IMR-90 (cell line): ENCODE measurements around the gene CCDC97. TPM values are rescaled to one million over a fixed set of nuclear protein-coding genes. Genes with fewer than 3 reads are reported as not detected.
A peak's percentile ranks its signal among the peaks of the same experiment; 100 is the strongest.

Experiments
- BHLHE40 ChIP-seq: fragments of 150-350 bp; IDR thresholded peaks from 2 replicates; pipeline ENCODE4 v1.6.1; 2016; ENCODE audit warnings: mild to moderate bottlenecking, low read depth, low read length
- CEBPB ChIP-seq: IDR thresholded peaks from 2 replicates; pipeline ENCODE4 v1.6.1; 2012; ENCODE audit warnings: low read depth, low read length, improper control_type of control experiment
- MXI1 ChIP-seq: IDR thresholded peaks from 2 replicates; pipeline ENCODE4 v1.6.1; 2012; ENCODE audit warnings: low read depth, mild to moderate bottlenecking, low read length, moderate library complexity, borderline replicate concordance
- polyA plus RNA-seq, 3 experiments: library from polyadenylated mRNA; depleted of rRNA; stranded (reverse); fragments of >200 nt; gene quantifications; 2 replicates each; pipeline ENCODE4 v1.2.3, GENCODE V29; 2012; ENCODE audit warnings: low replicate concordance in 1 of 3
- total RNA-seq: library from RNA; depleted of rRNA; stranded (reverse); fragments of >200 nt; gene quantifications from 2 replicates; pipeline ENCODE4 v1.2.3, GENCODE V29; 2012
- TF ChIP-seq, protein P1 (sequence below): fragments of 150-350 bp; IDR thresholded peaks from 2 replicates; pipeline ENCODE4 v1.6.1; 2016; ENCODE audit warnings: low read depth, mild to moderate bottlenecking, low read length, moderate library complexity, borderline replicate concordance

The CCDC97 gene
- total and polyA plus RNA-seq, 2 of the 4 experiments (the other 2 are of a cell fraction) = 4.1 to 11.0 TPM

DNA sequence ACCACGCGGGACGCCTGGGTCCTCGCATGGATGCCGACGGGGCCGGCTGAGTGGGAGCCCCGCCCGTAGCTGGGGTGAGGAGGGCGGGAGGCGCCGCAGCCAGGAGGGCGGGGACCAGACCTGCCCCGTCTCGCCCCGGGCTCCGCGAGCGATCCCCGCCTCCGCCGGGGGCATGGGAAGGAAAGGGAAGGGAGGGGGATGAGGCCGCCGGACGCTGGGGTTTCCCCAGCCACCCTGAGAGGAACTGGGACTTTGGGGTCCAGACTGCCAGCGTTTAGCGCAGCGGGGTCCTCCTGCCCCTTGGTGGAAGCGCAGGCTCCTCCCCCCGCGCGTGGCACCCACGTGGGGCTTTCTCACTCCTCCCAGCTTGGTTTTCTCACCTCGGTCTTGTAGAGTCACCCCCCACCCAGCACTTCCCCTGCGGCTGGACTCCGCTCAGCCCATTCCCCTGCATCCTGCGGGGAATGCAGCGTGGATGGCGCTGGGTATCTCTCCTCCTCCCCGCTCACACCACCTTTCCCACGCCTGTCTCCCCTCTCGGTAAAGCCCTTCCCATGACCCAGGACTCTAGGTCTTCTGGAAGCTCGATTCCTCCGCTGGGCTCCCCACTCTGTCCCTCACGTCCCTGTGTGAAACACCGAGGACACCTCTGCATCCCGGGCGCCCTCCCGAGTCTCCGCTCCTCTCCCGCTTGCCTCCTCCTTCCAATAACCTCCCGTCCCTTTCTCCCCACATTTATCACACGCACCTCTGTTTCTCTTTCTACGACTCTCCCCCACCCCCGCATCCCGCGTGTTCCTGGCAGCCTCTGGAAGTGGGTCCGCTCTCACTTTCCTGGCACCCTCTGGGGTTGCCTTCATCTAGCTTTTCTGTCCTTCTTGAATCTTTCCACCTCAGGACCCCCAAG is 41.6 kb downstream of the CCDC97 start (continued):
- TF ChIP-seq, protein P1, sequence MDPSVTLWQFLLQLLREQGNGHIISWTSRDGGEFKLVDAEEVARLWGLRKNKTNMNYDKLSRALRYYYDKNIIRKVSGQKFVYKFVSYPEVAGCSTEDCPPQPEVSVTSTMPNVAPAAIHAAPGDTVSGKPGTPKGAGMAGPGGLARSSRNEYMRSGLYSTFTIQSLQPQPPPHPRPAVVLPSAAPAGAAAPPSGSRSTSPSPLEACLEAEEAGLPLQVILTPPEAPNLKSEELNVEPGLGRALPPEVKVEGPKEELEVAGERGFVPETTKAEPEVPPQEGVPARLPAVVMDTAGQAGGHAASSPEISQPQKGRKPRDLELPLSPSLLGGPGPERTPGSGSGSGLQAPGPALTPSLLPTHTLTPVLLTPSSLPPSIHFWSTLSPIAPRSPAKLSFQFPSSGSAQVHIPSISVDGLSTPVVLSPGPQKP = no peak
- TF ChIP-seq MXI1 (no peak; the same call in 1 of the 2 replicates), CEBPB (no peak), BHLHE40 (peak; percentile 30; the same call in 1 of the 2 replicates)
